Sigmoid colon (tissue), 4 donors: ENCODE measurements around the gene GNA12.

Experiments used
- CTCF ChIP-seq, 4 experiments: fragments of 450-650 bp in 3 of 4; fragments of 200-600 bp in 1 of 4; IDR thresholded peaks; one replicate each; pipeline ENCODE4 v1.5.1; 2016 to 2019; ENCODE audit warnings: antibody characterized with exemption in 4 of 4, mild to moderate bottlenecking in 3 of 4, moderate library complexity in 2 of 4
- EP300 ChIP-seq, 4 donors: sonication (generic); formaldehyde crosslinking; IDR thresholded peaks; one replicate each; pipeline ENCODE4 v1.6.1; 2017; ENCODE audit warnings: antibody characterized with exemption in 4 of 4
- POLR2A ChIP-seq, 2 donors: fragments of 450-650 bp; IDR thresholded peaks; one replicate each; pipeline ENCODE4 v1.6.1; 2016; ENCODE audit warnings: antibody characterized with exemption in 2 of 2, mild to moderate bottlenecking in 2 of 2, moderate library complexity in 2 of 2
- POLR2AphosphoS5 ChIP-seq, 4 donors: sonication (generic); formaldehyde crosslinking; IDR thresholded peaks; one replicate each; pipeline ENCODE4 v1.6.1; 2017; ENCODE audit warnings: antibody characterized with exemption in 4 of 4

GRCh38 chr7:2779051-2779450, 65.1 kb downstream of the GNA12 start:
- TF ChIP-seq CTCF (IDR thresholded peaks at IDR 0.05) (no peak), EP300 (IDR thresholded peaks at IDR 0.05) (no peak), POLR2A (IDR thresholded peaks at IDR 0.05) (no peak), POLR2AphosphoS5 (IDR thresholded peaks at IDR 0.05) (no peak)
